Lower leg skin (tissue), 4 donors: ENCODE results near the gene LNPK. TPM values are rescaled to one million over a fixed set of nuclear protein-coding genes. Genes with fewer than 3 reads are reported as not detected.

Experiments used
- DNase-seq, 2 donors: peaks; one replicate each; pipeline ENCODE4 v3.0.0-alpha.2; 2019; ENCODE audit warnings: low spot score in 2 of 2
- H3K4me3 ChIP-seq: fragments of 200-600 bp; sonication (generic); 2 replicates; pipeline ENCODE4 v1.5.1; 2017; ENCODE audit warnings: mild to moderate bottlenecking, low read depth; ENCODE audit not compliant: poor library complexity, severe bottlenecking
- CTCF ChIP-seq, 3 donors: fragments of 450-650 bp; IDR thresholded peaks; one replicate each; pipeline ENCODE4 v1.5.1; 2016; ENCODE audit warnings: antibody characterized with exemption in 3 of 3, mild to moderate bottlenecking in 3 of 3, moderate library complexity in 2 of 3
- POLR2A ChIP-seq, 2 donors: fragments of 450-650 bp; IDR thresholded peaks; one replicate each; pipeline ENCODE4 v1.6.1; 2016 to 2017; ENCODE audit warnings: antibody characterized with exemption in 2 of 2, mild to moderate bottlenecking in 1 of 2, moderate library complexity in 1 of 2
- WGBS, 2 donors: methylation state at CpG; one replicate each; pipeline ENCODE4 v1.1.5; 2018; 5-methylcytosine and 5-hydroxymethylcytosine counted together
- intact Hi-C: fragments of 100-400 bp; cut with DNase I; formaldehyde crosslinking; loops from one replicate; pipeline ENCODE4 v1.15.0; 2023; ENCODE audit warnings: low total_unique reads
- total RNA-seq, 4 donors: library from RNA; depleted of rRNA; stranded (reverse); fragments of >200 nt; gene quantifications; one replicate each; pipeline ENCODE4 v1.1.0, GENCODE V29; 2016

LNPK gene
- total RNA-seq, 4 donors from 2014 or later = 19.0 to 26.5 (median 22.1) TPM

GRCh38 chr2:175935289-175936181, 66.5 kb downstream of the LNPK start:
- TF ChIP-seq POLR2A (IDR thresholded peaks at IDR 0.05) (no peak), CTCF (IDR thresholded peaks at IDR 0.05) (no peak)
- intact Hi-C loops = no loop called here
- DNase-seq = no peak
- H3K4me3 ChIP-seq = no peak overlapping the region
- WGBS, 2 donors = 67 to 72% methylated on average over 3 of the region's 3 CpGs

- DNase-seq = no peak
- intact Hi-C loops = no loop called here
- TF ChIP-seq CTCF (IDR thresholded peaks at IDR 0.05) (no peak), POLR2A (IDR thresholded peaks at IDR 0.05) (no peak)
- no peak overlapping the region for H3K4me3 ChIP-seq
- 95 to 96% methylated on average over 2 of the region's 2 CpGs for WGBS, 2 donors
Measured at GRCh38 chr2:175932675-175933074, 69.4 kb downstream of the LNPK start.

- intact Hi-C loops = no loop called here
- DNase-seq = no peak
- WGBS, 2 donors = 53 to 58% methylated on average over 2 of the region's 2 CpGs
- H3K4me3 ChIP-seq = no peak overlapping the region
- TF ChIP-seq CTCF (IDR thresholded peaks at IDR 0.05) (no peak), POLR2A (IDR thresholded peaks at IDR 0.05) (no peak)
Measured at GRCh38 chr2:175931805-175932204, 70.3 kb downstream of the LNPK start.

- intact Hi-C loops = no loop called here
- DNase-seq = no peak
- H3K4me3 ChIP-seq = no peak overlapping the region
- WGBS, 2 donors = 29 to 43% methylated on average over 1 of the region's 1 CpG
- no peak for TF ChIP-seq CTCF (IDR thresholded peaks at IDR 0.05)
- no peak for TF ChIP-seq POLR2A (IDR thresholded peaks at IDR 0.05)
Measured at GRCh38 chr2:175930504-175930903, 71.6 kb downstream of the LNPK start.

GRCh38 chr2:175929850-175930249, 72.2 kb downstream of the LNPK start:
- DNase-seq = no peak
- intact Hi-C loops = no loop called here
- no peak overlapping the region for H3K4me3 ChIP-seq
- TF ChIP-seq POLR2A (IDR thresholded peaks at IDR 0.05) (no peak), CTCF (IDR thresholded peaks at IDR 0.05) (no peak)
- WGBS, 2 donors = 58 to 65% methylated on average over 5 of the region's 5 CpGs
